ENCODE results near the gene WFDC5.

GRCh38 chr20:45111799-45112471, 3.0 kb downstream of the WFDC5 start:
- TF ChIP-seq CTCF (IDR thresholded peaks at IDR 0.05) (peak; percentile 71), SMC3 (IDR thresholded peaks at IDR 0.05; ENCODE audit: low read depth, low read length) (peak; percentile 43; the same call in 1 of the 2 replicates), JUND (IDR thresholded peaks at IDR 0.05) (no peak), EZH2phosphoT487 (IDR thresholded peaks at IDR 0.05; ENCODE audit: borderline replicate concordance, low read depth) (no peak), SIN3A (IDR thresholded peaks at IDR 0.05; ENCODE audit: borderline replicate concordance, low read depth, low read length) (no peak), POLR2AphosphoS5 (IDR thresholded peaks at IDR 0.05; ENCODE audit: low read depth, low read length) (no peak), MAX (IDR thresholded peaks at IDR 0.05; ENCODE audit: low read depth) (no peak), RCOR1 (IDR thresholded peaks at IDR 0.05; ENCODE audit: low read length) (no peak), NRF1 (IDR thresholded peaks at IDR 0.05; ENCODE audit: low read depth, low read length) (no peak), USF1 (IDR thresholded peaks at IDR 0.05; ENCODE audit: borderline replicate concordance, low read depth) (no peak), MEF2A (IDR thresholded peaks at IDR 0.05; ENCODE audit: borderline replicate concordance, low read depth) (no peak), TAF1 (IDR thresholded peaks at IDR 0.05; ENCODE audit: borderline replicate concordance, low read depth, low read length) (no peak), GABPA (IDR thresholded peaks at IDR 0.05; ENCODE audit: low read depth) (no peak), IRF3 (IDR thresholded peaks at IDR 0.05; ENCODE audit: low read depth, low read length) (no peak)

All from SK-N-SH (cell line).